GM12872 (cell line): ENCODE measurements around the gene MAN2A2.

Experiments used
- TF ChIP-seq, protein P1 (sequence below): IDR thresholded peaks from 3 replicates; pipeline ENCODE4 v1.5.1; 2011; ENCODE audit warnings: low read depth, mild to moderate bottlenecking, low read length, moderate library complexity; ENCODE audit not compliant: insufficient read depth

MAN2A2 gene

GRCh38 chr15:90887037-90887481 lies 16.0 kb upstream of the MAN2A2 start:
- TF ChIP-seq, protein P1, sequence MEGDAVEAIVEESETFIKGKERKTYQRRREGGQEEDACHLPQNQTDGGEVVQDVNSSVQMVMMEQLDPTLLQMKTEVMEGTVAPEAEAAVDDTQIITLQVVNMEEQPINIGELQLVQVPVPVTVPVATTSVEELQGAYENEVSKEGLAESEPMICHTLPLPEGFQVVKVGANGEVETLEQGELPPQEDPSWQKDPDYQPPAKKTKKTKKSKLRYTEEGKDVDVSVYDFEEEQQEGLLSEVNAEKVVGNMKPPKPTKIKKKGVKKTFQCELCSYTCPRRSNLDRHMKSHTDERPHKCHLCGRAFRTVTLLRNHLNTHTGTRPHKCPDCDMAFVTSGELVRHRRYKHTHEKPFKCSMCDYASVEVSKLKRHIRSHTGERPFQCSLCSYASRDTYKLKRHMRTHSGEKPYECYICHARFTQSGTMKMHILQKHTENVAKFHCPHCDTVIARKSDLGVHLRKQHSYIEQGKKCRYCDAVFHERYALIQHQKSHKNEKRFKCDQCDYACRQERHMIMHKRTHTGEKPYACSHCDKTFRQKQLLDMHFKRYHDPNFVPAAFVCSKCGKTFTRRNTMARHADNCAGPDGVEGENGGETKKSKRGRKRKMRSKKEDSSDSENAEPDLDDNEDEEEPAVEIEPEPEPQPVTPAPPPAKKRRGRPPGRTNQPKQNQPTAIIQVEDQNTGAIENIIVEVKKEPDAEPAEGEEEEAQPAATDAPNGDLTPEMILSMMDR: no peak

DNA sequence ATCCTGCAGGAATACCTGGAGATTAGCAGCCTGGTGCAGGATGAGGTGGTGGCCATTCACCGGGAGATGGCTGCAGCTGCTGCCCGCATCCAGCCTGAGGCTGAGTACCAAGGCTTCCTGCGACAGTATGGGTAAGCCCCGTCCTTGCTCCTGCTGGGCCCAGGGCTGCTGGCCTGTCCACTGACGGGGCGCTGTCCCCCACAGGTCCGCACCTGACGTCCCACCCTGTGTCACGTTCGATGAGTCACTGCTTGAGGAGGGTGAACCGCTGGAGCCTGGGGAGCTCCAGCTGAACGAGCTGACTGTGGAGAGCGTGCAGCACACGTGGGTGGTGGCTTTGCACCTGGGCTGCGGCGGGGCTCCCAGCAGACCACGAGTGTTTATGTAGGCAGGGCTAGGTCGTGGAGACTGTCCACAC lies 13.8 kb upstream of the MAN2A2 start:
- TF ChIP-seq, protein P1: no peak

- TF ChIP-seq, protein P1: no peak
These were observed 13.2 kb upstream of the MAN2A2 start for GRCh38 chr15:90889736-90890456.

- TF ChIP-seq, protein P1: no peak
These were observed 12.3 kb upstream of the MAN2A2 start for GRCh38 chr15:90890839-90891238.

- TF ChIP-seq, protein P1: no peak
These were observed 11.7 kb upstream of the MAN2A2 start for GRCh38 chr15:90891346-90891949.

DNA sequence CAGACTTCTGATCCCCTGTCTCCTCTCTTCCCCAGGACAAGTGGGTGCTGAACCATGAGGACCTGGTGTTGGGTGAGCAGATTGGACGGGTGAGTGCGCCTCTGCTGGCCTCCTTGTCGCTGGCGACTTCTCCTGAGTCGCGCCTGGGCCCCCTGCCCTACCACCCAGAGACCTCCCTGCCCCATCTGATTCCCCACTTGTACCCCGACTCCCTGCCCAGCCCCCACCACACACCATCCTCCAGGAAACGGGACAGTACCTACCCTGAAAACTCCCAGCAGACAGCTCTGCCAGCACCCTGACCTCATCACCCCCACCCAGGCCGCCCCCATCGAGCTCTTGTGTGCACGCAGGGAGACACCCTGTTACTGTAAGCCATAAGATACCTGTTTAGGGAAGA lies 11.1 kb upstream of the MAN2A2 start:
- TF ChIP-seq, protein P1: no peak

GRCh38 chr15:90892498-90893174 lies 10.5 kb upstream of the MAN2A2 start:
- TF ChIP-seq, protein P1: no peak
